ENCODE data around the gene TDRD1.

The TDRD1 gene

GRCh38 chr10:114239117-114239993 is 60.2 kb downstream of the TDRD1 start, which contains the start of gene VWA2:
TSS of gene VWA2 (plus strand) at chr10:114239254. CDS start at chr10:114248714, 9,460 bp downstream.
- no peak for DNase-seq

GRCh38 chr10:114239994-114240345 is 60.8 kb downstream of the TDRD1 start:
- DNase-seq = no peak

GRCh38 chr10:114242235-114242634 is 63.1 kb downstream of the TDRD1 start:
- no peak for DNase-seq

- no peak for DNase-seq
These were observed 64.5 kb downstream of the TDRD1 start for GRCh38 chr10:114243661-114244060.

- DNase-seq = no peak
These were observed 65.0 kb downstream of the TDRD1 start for GRCh38 chr10:114244126-114244525.

GRCh38 chr10:114245121-114245791 is 66.1 kb downstream of the TDRD1 start:
- DNase-seq = no peak

- DNase-seq = no peak
These were observed 67.6 kb downstream of the TDRD1 start for GRCh38 chr10:114246679-114247305.

GRCh38 chr10:114250236-114250635 is 71.1 kb downstream of the TDRD1 start:
- DNase-seq = no peak

GRCh38 chr10:114250716-114251115 is 71.6 kb downstream of the TDRD1 start:
- DNase-seq = no peak

GRCh38 chr10:114252092-114252491 is 72.9 kb downstream of the TDRD1 start:
- no peak for DNase-seq

GRCh38 chr10:114252883-114253282 is 73.7 kb downstream of the TDRD1 start:
- no peak for DNase-seq

GRCh38 chr10:114255227-114255626 is 76.1 kb downstream of the TDRD1 start:
- DNase-seq = no peak

- DNase-seq = no peak
These were observed 77.0 kb downstream of the TDRD1 start for GRCh38 chr10:114256008-114256765.

GRCh38 chr10:114256822-114257221 is 77.7 kb downstream of the TDRD1 start:
- DNase-seq = no peak

GRCh38 chr10:114257498-114257897 is 78.3 kb downstream of the TDRD1 start:
- no peak for DNase-seq

GRCh38 chr10:114258274-114258840 is 79.2 kb downstream of the TDRD1 start:
- no peak for DNase-seq

GRCh38 chr10:114259824-114260223 is 80.7 kb downstream of the TDRD1 start:
- DNase-seq = no peak

GRCh38 chr10:114260366-114260765 is 81.2 kb downstream of the TDRD1 start:
- DNase-seq = no peak

- no peak for DNase-seq
These were observed 81.9 kb downstream of the TDRD1 start for GRCh38 chr10:114261076-114261475.

- no peak for DNase-seq
These were observed 83.3 kb downstream of the TDRD1 start for GRCh38 chr10:114262496-114262895.

- DNase-seq = no peak
These were observed 86.4 kb downstream of the TDRD1 start for GRCh38 chr10:114265392-114266053.

- no peak for DNase-seq
These were observed 87.4 kb downstream of the TDRD1 start for GRCh38 chr10:114266521-114266920.

Measured in midbrain (tissue), 1 donor.